ENCODE results near the gene MTG1. TPM values are rescaled to one million over a fixed set of nuclear protein-coding genes. Genes with fewer than 3 reads are reported as not detected.

MTG1 gene
- total and polyA plus RNA-seq, 2 donors (not counting 1 experiment from before 2014, with no cell fraction given) = 23.9 to 25.3 TPM

DNA sequence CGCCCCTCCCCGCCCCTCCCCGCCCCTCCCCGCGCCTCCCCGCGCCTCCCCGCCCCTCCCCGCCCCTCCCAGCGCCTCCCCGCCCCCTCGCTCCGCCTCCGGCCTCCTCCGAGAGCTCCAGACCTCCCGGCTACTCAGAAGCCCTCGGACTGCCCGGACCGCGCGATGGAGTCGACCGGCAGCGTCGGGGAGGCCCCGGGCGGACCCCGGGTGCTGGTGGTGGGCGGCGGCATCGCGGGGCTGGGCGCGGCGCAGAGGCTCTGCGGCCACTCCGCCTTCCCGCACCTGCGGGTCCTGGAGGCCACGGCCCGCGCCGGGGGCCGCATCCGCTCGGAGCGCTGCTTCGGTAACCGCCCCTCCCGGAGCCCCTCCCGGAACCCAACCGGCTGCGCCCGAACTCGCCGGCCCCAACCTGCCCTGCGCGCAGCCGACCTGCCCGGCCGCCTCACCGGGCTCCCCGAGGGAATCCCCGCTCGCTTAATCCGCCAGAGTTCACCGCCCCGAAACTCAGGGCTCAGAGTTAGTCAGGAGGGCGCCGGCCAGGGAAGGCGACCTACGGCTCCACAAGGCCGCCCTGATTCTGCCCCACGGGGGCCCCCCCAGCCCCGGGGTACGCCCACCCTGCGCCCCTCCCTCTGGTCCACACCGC lies 14.7 kb upstream of the MTG1 start, which contains the start of gene PAOX:
Gene PAOX, plus strand, starts transcription at position 111 of the 649 bp plus-strand sequence. Its CDS starts 55 bp downstream, at position 166.
- peak within 1 kb of the TSS; percentile 65 for H3K9ac ChIP-seq (ENCODE audit: insufficient read depth, low read length)
- H2AFZ ChIP-seq (ENCODE audit: low read length) = peak within 1 kb of the TSS; percentile 94
- peaks cover 2% of the 10 kb centered on the region for H3K4me1 ChIP-seq (ENCODE audit: control insufficient read depth, extremely low read depth, insufficient read depth, low read length)
- no peaks in the 10 kb centered on the region for H4K20me1 ChIP-seq (ENCODE audit: control insufficient read depth, extremely low read depth, insufficient read depth, low read length)
- H3K4me3 ChIP-seq (replicated peaks in 1 of 4; ENCODE audit: control extremely low read depth in 1 of 4, insufficient read depth in 1 of 4, low read depth in 3 of 4, low read length in 4 of 4) = peak within 1 kb of the TSS; percentile 54 to 79 (median 74)
- H3K4me2 ChIP-seq (ENCODE audit: extremely low read depth, insufficient read depth, low read length) = peak within 1 kb of the TSS; percentile 91
- H3K27me3 ChIP-seq (ENCODE audit: control insufficient read depth, insufficient read depth, low read length) = no peaks in the 10 kb centered on the region
- no peaks in the 10 kb centered on the region for H3K9me3 ChIP-seq (ENCODE audit: control insufficient read depth, insufficient read depth, low read depth, low read length)
- TF ChIP-seq EZH2 (IDR thresholded peaks at IDR 0.05; ENCODE audit: low read length, missing control alignments) (no peak), CTCF (conservative IDR thresholded peaks at IDR 0.05 in 1 of 2, IDR thresholded peaks at IDR 0.05 in 1 of 2; ENCODE audit: low read depth in 1 of 2, low read length in 2 of 2) (no peak)
- no peak within 1 kb of the TSS for H3K27ac ChIP-seq (ENCODE audit: insufficient read depth, low read length)
- H3K36me3 ChIP-seq (ENCODE audit: control insufficient read depth, insufficient read depth, low read length) = no peaks in the 10 kb centered on the region
- DNase-seq (ENCODE audit: low read depth in 2 of 2) = peak; percentile 44 to 64
- no peaks in the 10 kb centered on the region for H3K79me2 ChIP-seq (ENCODE audit: control insufficient read depth, insufficient read depth, low read length)

- DNase-seq (ENCODE audit: low read depth in 2 of 2) = no peak
- Histone ChIP-seq H3K9me3 (ENCODE audit: control insufficient read depth, insufficient read depth, low read depth, low read length) (no peaks in the 10 kb centered on the region), H3K4me1 (ENCODE audit: control insufficient read depth, extremely low read depth, insufficient read depth, low read length) (peaks cover 2% of the 10 kb centered on the region), H4K20me1 (ENCODE audit: control insufficient read depth, extremely low read depth, insufficient read depth, low read length) (no peaks in the 10 kb centered on the region), H3K4me2 (ENCODE audit: extremely low read depth, insufficient read depth, low read length) (peak overlapping the region; percentile 68), H3K79me2 (ENCODE audit: control insufficient read depth, insufficient read depth, low read length) (no peaks in the 10 kb centered on the region), H3K9ac (ENCODE audit: insufficient read depth, low read length) (peak overlapping the region; percentile 65), H3K4me3 (replicated peaks in 1 of 4; ENCODE audit: control extremely low read depth in 1 of 4, insufficient read depth in 1 of 4, low read depth in 3 of 4, low read length in 4 of 4) (peak overlapping the region; percentile 15 to 66 (median 44)), H3K36me3 (ENCODE audit: control insufficient read depth, insufficient read depth, low read length) (no peaks in the 10 kb centered on the region), H3K27me3 (ENCODE audit: control insufficient read depth, insufficient read depth, low read length) (no peaks in the 10 kb centered on the region), H2AFZ (ENCODE audit: low read length) (no peak overlapping the region), H3K27ac (ENCODE audit: insufficient read depth, low read length) (no peak overlapping the region)
- no peak for TF ChIP-seq EZH2 (IDR thresholded peaks at IDR 0.05; ENCODE audit: low read length, missing control alignments)
- no peak for TF ChIP-seq CTCF (conservative IDR thresholded peaks at IDR 0.05 in 1 of 2, IDR thresholded peaks at IDR 0.05 in 1 of 2; ENCODE audit: low read depth in 1 of 2, low read length in 2 of 2)
Observed at GRCh38 chr10:133379801-133380666, 13.9 kb upstream of the MTG1 start.

DNA sequence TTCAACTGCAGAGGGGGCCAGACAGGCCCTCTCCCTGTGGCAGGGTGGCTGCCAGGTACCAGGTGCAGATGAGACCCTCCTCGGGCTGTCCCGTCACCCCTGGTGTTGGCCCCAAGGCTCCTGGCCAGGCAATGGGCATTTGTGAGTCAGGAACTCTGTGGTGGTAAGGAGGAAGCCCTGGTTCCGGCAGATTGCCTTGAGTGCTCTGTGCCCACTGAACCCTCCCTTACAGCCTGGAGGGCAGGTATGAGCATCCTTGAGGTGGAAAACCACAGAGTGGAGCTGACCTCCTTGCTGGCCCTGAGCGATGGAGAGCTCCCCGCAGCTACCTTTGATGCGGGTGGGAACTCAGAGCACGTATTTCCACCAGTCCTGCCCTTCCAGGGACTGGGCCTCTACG lies 12.9 kb upstream of the MTG1 start:
- H3K36me3 ChIP-seq (ENCODE audit: control insufficient read depth, insufficient read depth, low read length) = no peaks in the 10 kb centered on the region
- no peaks in the 10 kb centered on the region for H3K9me3 ChIP-seq (ENCODE audit: control insufficient read depth, insufficient read depth, low read depth, low read length)
- H3K9ac ChIP-seq (ENCODE audit: insufficient read depth, low read length) = no peak overlapping the region
- no peak for DNase-seq (ENCODE audit: low read depth in 2 of 2)
- no peaks in the 10 kb centered on the region for H3K79me2 ChIP-seq (ENCODE audit: control insufficient read depth, insufficient read depth, low read length)
- no peak overlapping the region for H3K4me2 ChIP-seq (ENCODE audit: extremely low read depth, insufficient read depth, low read length)
- H3K27ac ChIP-seq (ENCODE audit: insufficient read depth, low read length) = no peak overlapping the region
- H3K4me1 ChIP-seq (ENCODE audit: control insufficient read depth, extremely low read depth, insufficient read depth, low read length) = peaks cover 2% of the 10 kb centered on the region
- TF ChIP-seq EZH2 (IDR thresholded peaks at IDR 0.05; ENCODE audit: low read length, missing control alignments) (no peak), CTCF (conservative IDR thresholded peaks at IDR 0.05 in 1 of 2, IDR thresholded peaks at IDR 0.05 in 1 of 2; ENCODE audit: low read depth in 1 of 2, low read length in 2 of 2) (no peak)
- H2AFZ ChIP-seq (ENCODE audit: low read length) = no peak overlapping the region
- H4K20me1 ChIP-seq (ENCODE audit: control insufficient read depth, extremely low read depth, insufficient read depth, low read length) = no peaks in the 10 kb centered on the region
- no peaks in the 10 kb centered on the region for H3K27me3 ChIP-seq (ENCODE audit: control insufficient read depth, insufficient read depth, low read length)
- H3K4me3 ChIP-seq (replicated peaks in 1 of 4; ENCODE audit: control extremely low read depth in 1 of 4, insufficient read depth in 1 of 4, low read depth in 3 of 4, low read length in 4 of 4) = no peak overlapping the region

Data from fibroblast of lung (primary cell).